GM12878 (cell line): Measurements from ENCODE around the gene DUSP22. TPM values are rescaled to one million over a fixed set of nuclear protein-coding genes. Genes with fewer than 3 reads are reported as not detected.

Source experiments
- ATAC-seq: fragments of 200-7000 bp; cut with Tn5 transposase; 3 replicates; pipeline ENCODE4 v1.9.1; 2020; ENCODE audit warnings: mild to moderate bottlenecking, moderate library complexity
- BruUV-seq: library from RNA; stranded (reverse); fragments of 400-500 nt; replicated peaks from 2 replicates; lab custom pipeline; 2021; lab: Mats Ljungman, UMichigan
- CTCF ChIA-PET: fragments of 300-600 bp; sonication (Branson Sonifier 250); formaldehyde crosslinking; extraction: SDS; loops from one replicate; lab custom pipeline; 2021; ENCODE audit warnings: inconsistent platforms; lab: Yijun Ruan, JAX
- POLR2A ChIA-PET: fragments of 350-600 bp; formaldehyde crosslinking; extraction: SDS; loops from one replicate; lab custom pipeline; 2021; ENCODE audit warnings: inconsistent platforms; lab: Charles Lee
- RAD21 ChIA-PET: fragments of 300-600 bp; sonication (Branson Sonifier 250); formaldehyde crosslinking; loops from one replicate; lab custom pipeline; 2023; ENCODE audit warnings: antibody characterized with exemption; ENCODE audit not compliant: unreplicated experiment; lab: Charles Lee
- SMC1A ChIA-PET: fragments of 300-600 bp; sonication (Branson Sonifier 250); formaldehyde crosslinking; loops from one replicate; lab custom pipeline; 2023; ENCODE audit not compliant: unreplicated experiment, uncharacterized antibody; lab: Charles Lee
- DNase-seq: peaks from one replicate; pipeline ENCODE4 v3.0.0-alpha.2; 2011; ENCODE audit warnings: low read depth, low spot score
- FAIRE-seq: peaks from 3 replicates; lab custom pipeline; 2011; peaks lifted over from hg19 to GRCh38; lab: Jason Lieb, UNC
- H2AFZ ChIP-seq: 2 replicates; pipeline ENCODE4 v1.6.0; 2011; ENCODE audit warnings: low read depth, low read length, control low read depth; ENCODE audit not compliant: control insufficient read depth
- H3K27ac ChIP-seq: 2 replicates; pipeline ENCODE4 v1.5.1; 2011; ENCODE audit warnings: control low read depth; ENCODE audit not compliant: control insufficient read depth, insufficient read depth
- H3K27me3 ChIP-seq, 2 experiments: replicated peaks in 1 of 2; 2 replicates each; pipeline versions ENCODE4 v1.6.0 to v1.6.1; 2011; ENCODE audit warnings: low read length in 1 of 2; ENCODE audit not compliant: control insufficient read depth in 2 of 2, insufficient read depth in 2 of 2
- H3K36me3 ChIP-seq, 2 experiments: 2 replicates each; pipeline ENCODE4 v1.5.1; 2011; ENCODE audit warnings: low read length in 1 of 2; ENCODE audit not compliant: control insufficient read depth in 2 of 2, insufficient read depth in 2 of 2
- H3K4me1 ChIP-seq: 2 replicates; pipeline ENCODE4 v1.6.1; 2011; ENCODE audit warnings: mild to moderate bottlenecking, low read length, moderate library complexity, mixed read lengths; ENCODE audit not compliant: control insufficient read depth, insufficient read depth
- H3K4me2 ChIP-seq: 2 replicates; pipeline ENCODE4 v1.6.0; 2011; ENCODE audit warnings: control low read depth; ENCODE audit not compliant: control insufficient read depth, insufficient read depth
- H3K4me3 ChIP-seq: fragments of 200-600 bp; sonication (generic); 2 replicates; pipeline ENCODE4 v1.5.1; 2016
- H3K79me2 ChIP-seq: 2 replicates; pipeline ENCODE4 v1.6.0; 2011; ENCODE audit warnings: low read length; ENCODE audit not compliant: control insufficient read depth, insufficient read depth
- H3K9ac ChIP-seq: 2 replicates; pipeline ENCODE4 v1.8.0; 2011; ENCODE audit warnings: low read length, control low read depth, mixed read lengths; ENCODE audit not compliant: control insufficient read depth, insufficient read depth
- H3K9me3 ChIP-seq: replicated peaks from 3 replicates; pipeline ENCODE4 v1.5.1; 2011; ENCODE audit warnings: mild to moderate bottlenecking, low read length; ENCODE audit not compliant: control insufficient read depth, insufficient read depth
- H4K20me1 ChIP-seq: 2 replicates; pipeline ENCODE4 v1.6.0; 2011; ENCODE audit not compliant: control insufficient read depth, insufficient read depth
- ATF7 ChIP-seq: fragments of 450-650 bp; IDR thresholded peaks from 2 replicates; pipeline ENCODE4 v1.6.1; 2016; ENCODE audit warnings: low read depth, mild to moderate bottlenecking
- EP300 ChIP-seq, 2 experiments: fragments of 150-350 bp in 1 of 2; IDR thresholded peaks; 2 replicates each; pipeline ENCODE4 v1.6.1; 2011 to 2012; ENCODE audit warnings: low read depth in 2 of 2, low read length in 2 of 2, borderline replicate concordance in 1 of 2, improper control_type of control experiment in 1 of 2, inconsistent platforms in 1 of 2; ENCODE audit not compliant: control insufficient read depth in 1 of 2
- EZH2 ChIP-seq: IDR thresholded peaks from 2 replicates; pipeline ENCODE4 v1.6.1; 2012; ENCODE audit warnings: low read depth, mild to moderate bottlenecking, control low read depth, inconsistent platforms, low read length, borderline replicate concordance; ENCODE audit not compliant: control insufficient read depth
- JUND ChIP-seq: IDR thresholded peaks from 2 replicates; pipeline ENCODE4 v1.6.1; 2012; ENCODE audit warnings: low read depth, mild to moderate bottlenecking, low read length, improper control_type of control experiment, moderate library complexity
- MTA3 ChIP-seq: IDR thresholded peaks from 2 replicates; pipeline ENCODE4 v1.6.1; 2012; ENCODE audit warnings: low read length, inconsistent platforms, borderline replicate concordance
- NFXL1 ChIP-seq: fragments of 450-650 bp; IDR thresholded peaks from 2 replicates; pipeline ENCODE4 v1.6.1; 2017; ENCODE audit warnings: antibody characterized with exemption, mild to moderate bottlenecking, borderline replicate concordance
- RAD51 ChIP-seq: fragments of 450-650 bp; IDR thresholded peaks from 2 replicates; pipeline ENCODE4 v1.6.1; 2016; ENCODE audit warnings: moderate library complexity, mild to moderate bottlenecking, inconsistent platforms
- RCOR1 ChIP-seq: conservative IDR thresholded peaks from 2 replicates; pipeline ENCODE4 v1.6.1; 2012; ENCODE audit warnings: low read depth, low read length, improper control_type of control experiment
- SP1 ChIP-seq: IDR thresholded peaks from one replicate; pipeline ENCODE4 v1.6.1; 2011; ENCODE audit warnings: low read depth, low read length
- ZNF622 ChIP-seq: fragments of 450-650 bp; IDR thresholded peaks from 2 replicates; pipeline ENCODE4 v1.6.1; 2017; ENCODE audit warnings: mild to moderate bottlenecking, inconsistent platforms
- WGBS: methylation state at CpG from one replicate; pipeline ENCODE4 v1.1.6; 2016; ENCODE audit warnings: low lambda C conversion rate; ENCODE audit not compliant: insufficient replicate concordance, insufficient coverage; ENCODE audit errors: missing lambda C conversion rate; 5-methylcytosine and 5-hydroxymethylcytosine counted together
- in situ Hi-C: fragments of 300-500 bp; cut with MboI; formaldehyde crosslinking; loops from 9 replicates; pipeline ENCODE4 v1.14.3; 2018; ENCODE audit warnings: mixed read lengths
- intact Hi-C: fragments of 100-400 bp; cut with micrococcal nuclease; formaldehyde crosslinking; loops from one replicate; pipeline ENCODE4 v1.14.2; 2022; ENCODE audit not compliant: unreplicated experiment
- polyA plus RNA-seq, 11 experiments: library from polyadenylated mRNA; depleted of rRNA in 4 of 11; unstranded in 6 of 11; stranded (reverse) in 5 of 11; fragments of >200 nt; fragmentation: Nextera tagmentation in 4 of 11; fragmentation: Illumina TruSeq in 1 of 11; extraction: Ambion mirVana in 4 of 11; extraction: Trizol in 1 of 11; gene quantifications; 1 replicate in 1 of 11; 2 replicates in 10 of 11; pipeline versions ENCODE4 v1.2.1 to v1.2.3, GENCODE V29; 2011 to 2016; ENCODE audit warnings: inconsistent platforms in 2 of 11, missing spikeins in 2 of 11, low read depth in 1 of 11
- total RNA-seq, 4 experiments: library from RNA; depleted of rRNA in 3 of 4; stranded (reverse); fragments of >200 nt in 3 of 4; fragmentation: Illumina TruSeq in 1 of 4; extraction: Trizol in 1 of 4; gene quantifications; 2 replicates each; pipeline versions ENCODE4 v1.2.1 to v1.2.3, GENCODE V29; 2013 to 2021
- TF ChIP-seq, protein P1 (sequence below): fragments of 450-650 bp; IDR thresholded peaks from 2 replicates; pipeline ENCODE4 v1.6.1; 2016; ENCODE audit warnings: mild to moderate bottlenecking
- TF ChIP-seq, protein P2 (sequence below): IDR thresholded peaks from 2 replicates; pipeline ENCODE4 v1.6.1; 2012; ENCODE audit warnings: low read length, inconsistent platforms
- TF ChIP-seq, protein P3 (sequence below): fragments of 450-650 bp; formaldehyde crosslinking; IDR thresholded peaks from 2 replicates; pipeline ENCODE4 v1.4.0; 2022; ENCODE audit warnings: mild to moderate bottlenecking, moderate library complexity
- TF ChIP-seq, protein P4 (sequence below): fragments of 450-650 bp; IDR thresholded peaks from 2 replicates; pipeline ENCODE4 v1.6.1; 2017; ENCODE audit warnings: mild to moderate bottlenecking, low read depth, inconsistent platforms; ENCODE audit not compliant: poor library complexity, severe bottlenecking

Gene DUSP22
- total and polyA plus RNA-seq, 10 of the 15 experiments (the other 5 are each of a cell fraction or from before 2014, with no cell fraction given): 78.9 to 156 (median 107) TPM

DNA sequence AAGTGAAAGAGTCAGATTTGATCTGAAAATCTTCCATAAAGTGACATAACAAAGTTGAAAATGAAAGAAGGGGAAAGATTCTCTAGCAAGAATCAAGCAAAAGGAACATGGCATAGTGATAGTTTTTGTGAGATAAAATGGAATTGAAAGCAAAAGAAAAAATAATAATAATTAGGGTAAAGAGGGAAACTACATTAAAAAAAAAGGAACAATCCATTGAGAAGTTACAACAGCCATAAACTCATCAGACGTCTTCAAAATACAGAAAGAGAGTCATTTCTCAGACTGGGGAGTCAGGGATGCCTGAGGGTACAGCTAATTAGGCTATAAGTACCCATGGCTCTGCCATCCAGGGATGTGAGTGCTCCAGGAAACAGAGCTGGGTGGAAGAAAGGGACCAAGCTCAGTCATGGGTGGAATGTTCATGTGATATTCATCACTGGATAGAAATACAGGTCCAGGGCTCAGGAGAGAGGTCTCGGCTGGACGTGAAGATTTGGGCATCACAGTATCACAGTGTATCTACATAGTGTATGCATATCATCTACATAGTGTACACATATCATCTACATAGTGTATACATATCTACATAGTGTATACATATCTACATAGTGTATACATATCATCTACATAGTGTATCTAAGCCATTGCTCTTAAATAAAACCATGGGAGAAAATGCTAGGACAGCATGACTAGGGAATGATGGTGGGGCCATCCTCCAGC is 29.4 kb downstream of the DUSP22 start:
- DNase-seq (no peak), ATAC-seq (no peak), FAIRE-seq (no peak)
- ChIA-PET POLR2A (interaction anchor here (0.6 to 13.8 kb wide), 15 partner anchors 9 to 1559 kb away, joined by 3 to 227 read pairs (median 5); no protein-coding TSS in a partner anchor), CTCF (interaction anchor here (0.6 to 4.4 kb wide), 24 partner anchors 9 to 105 kb away, joined by 3 to 69 read pairs (median 6); partner anchors contain the start of gene DUSP22), RAD21 (interaction anchor here (0.6 to 13.0 kb wide), 26 partner anchors 8 to 166 kb away, joined by 3 to 256 read pairs (median 8); partner anchors contain the start of gene DUSP22), SMC1A (interaction anchor here (0.9 to 13.7 kb wide), 27 partner anchors 8 to 168 kb away, joined by 3 to 707 read pairs (median 5); partner anchors contain the start of gene DUSP22)
- H3K9ac ChIP-seq: peak overlapping the region; percentile 73
- no peak overlapping the region for H2AFZ ChIP-seq
- H4K20me1 ChIP-seq: no peaks in the 10 kb centered on the region
- peaks cover 83% of the 10 kb centered on the region for H3K79me2 ChIP-seq
- no peaks in the 10 kb centered on the region for H3K9me3 ChIP-seq
- H3K4me1 ChIP-seq: peaks cover 89% of the 10 kb centered on the region
- intact Hi-C loops: loop anchor here (5.0 kb wide), 1 partner anchor 134 kb away; no protein-coding TSS in a partner anchor
- 51% methylated on average over 3 of the region's 3 CpGs for WGBS
- H3K27me3 ChIP-seq: no peaks in the 10 kb centered on the region
- peak overlapping the region; percentile 57 for H3K4me3 ChIP-seq
- H3K4me2 ChIP-seq: peak overlapping the region; percentile 84
- H3K36me3 ChIP-seq: peaks cover 21% of the 10 kb centered on the region in 2 experiments
- BruUV-seq: no TSS peak
- in situ Hi-C loops: no loop called here
- peak overlapping the region; percentile 92 for H3K27ac ChIP-seq
- TF ChIP-seq JUND: no peak
- TF ChIP-seq, protein P1, sequence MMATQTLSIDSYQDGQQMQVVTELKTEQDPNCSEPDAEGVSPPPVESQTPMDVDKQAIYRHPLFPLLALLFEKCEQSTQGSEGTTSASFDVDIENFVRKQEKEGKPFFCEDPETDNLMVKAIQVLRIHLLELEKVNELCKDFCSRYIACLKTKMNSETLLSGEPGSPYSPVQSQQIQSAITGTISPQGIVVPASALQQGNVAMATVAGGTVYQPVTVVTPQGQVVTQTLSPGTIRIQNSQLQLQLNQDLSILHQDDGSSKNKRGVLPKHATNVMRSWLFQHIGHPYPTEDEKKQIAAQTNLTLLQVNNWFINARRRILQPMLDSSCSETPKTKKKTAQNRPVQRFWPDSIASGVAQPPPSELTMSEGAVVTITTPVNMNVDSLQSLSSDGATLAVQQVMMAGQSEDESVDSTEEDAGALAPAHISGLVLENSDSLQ: no peak
- no peak for TF ChIP-seq RCOR1
- TF ChIP-seq, protein P2, sequence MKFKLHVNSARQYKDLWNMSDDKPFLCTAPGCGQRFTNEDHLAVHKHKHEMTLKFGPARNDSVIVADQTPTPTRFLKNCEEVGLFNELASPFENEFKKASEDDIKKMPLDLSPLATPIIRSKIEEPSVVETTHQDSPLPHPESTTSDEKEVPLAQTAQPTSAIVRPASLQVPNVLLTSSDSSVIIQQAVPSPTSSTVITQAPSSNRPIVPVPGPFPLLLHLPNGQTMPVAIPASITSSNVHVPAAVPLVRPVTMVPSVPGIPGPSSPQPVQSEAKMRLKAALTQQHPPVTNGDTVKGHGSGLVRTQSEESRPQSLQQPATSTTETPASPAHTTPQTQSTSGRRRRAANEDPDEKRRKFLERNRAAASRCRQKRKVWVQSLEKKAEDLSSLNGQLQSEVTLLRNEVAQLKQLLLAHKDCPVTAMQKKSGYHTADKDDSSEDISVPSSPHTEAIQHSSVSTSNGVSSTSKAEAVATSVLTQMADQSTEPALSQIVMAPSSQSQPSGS: no peak
- TF ChIP-seq ATF7: peak; percentile 32
- TF ChIP-seq NFXL1: no peak
- TF ChIP-seq, protein P3, sequence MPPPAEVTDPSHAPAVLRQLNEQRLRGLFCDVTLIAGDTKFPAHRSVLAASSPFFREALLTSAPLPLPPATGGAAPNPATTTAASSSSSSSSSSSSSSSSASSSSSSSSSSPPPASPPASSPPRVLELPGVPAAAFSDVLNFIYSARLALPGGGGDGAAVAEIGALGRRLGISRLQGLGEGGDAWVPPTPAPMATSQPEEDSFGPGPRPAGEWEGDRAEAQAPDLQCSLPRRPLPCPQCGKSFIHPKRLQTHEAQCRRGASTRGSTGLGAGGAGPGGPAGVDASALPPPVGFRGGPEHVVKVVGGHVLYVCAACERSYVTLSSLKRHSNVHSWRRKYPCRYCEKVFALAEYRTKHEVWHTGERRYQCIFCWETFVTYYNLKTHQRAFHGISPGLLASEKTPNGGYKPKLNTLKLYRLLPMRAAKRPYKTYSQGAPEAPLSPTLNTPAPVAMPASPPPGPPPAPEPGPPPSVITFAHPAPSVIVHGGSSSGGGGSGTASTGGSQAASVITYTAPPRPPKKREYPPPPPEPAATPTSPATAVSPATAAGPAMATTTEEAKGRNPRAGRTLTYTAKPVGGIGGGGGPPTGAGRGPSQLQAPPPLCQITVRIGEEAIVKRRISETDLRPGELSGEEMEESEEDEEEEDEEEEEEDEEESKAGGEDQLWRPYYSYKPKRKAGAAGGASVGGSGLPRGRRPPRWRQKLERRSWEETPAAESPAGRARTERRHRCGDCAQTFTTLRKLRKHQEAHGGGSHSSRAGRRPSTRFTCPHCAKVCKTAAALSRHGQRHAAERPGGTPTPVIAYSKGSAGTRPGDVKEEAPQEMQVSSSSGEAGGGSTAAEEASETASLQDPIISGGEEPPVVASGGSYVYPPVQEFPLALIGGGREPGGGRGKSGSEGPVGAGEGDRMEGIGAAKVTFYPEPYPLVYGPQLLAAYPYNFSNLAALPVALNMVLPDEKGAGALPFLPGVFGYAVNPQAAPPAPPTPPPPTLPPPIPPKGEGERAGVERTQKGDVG (CRISPR knock-in tag): peak; percentile 63; the same call in 1 of the 2 replicates
- no peak for TF ChIP-seq EP300 (IDR thresholded peaks at IDR 0.05; ENCODE audit: borderline replicate concordance in 1 of 2, control insufficient read depth in 1 of 2, low read depth in 2 of 2, low read length in 2 of 2)
- no peak for TF ChIP-seq MTA3
- TF ChIP-seq ZNF622: no peak
- TF ChIP-seq, protein P4, sequence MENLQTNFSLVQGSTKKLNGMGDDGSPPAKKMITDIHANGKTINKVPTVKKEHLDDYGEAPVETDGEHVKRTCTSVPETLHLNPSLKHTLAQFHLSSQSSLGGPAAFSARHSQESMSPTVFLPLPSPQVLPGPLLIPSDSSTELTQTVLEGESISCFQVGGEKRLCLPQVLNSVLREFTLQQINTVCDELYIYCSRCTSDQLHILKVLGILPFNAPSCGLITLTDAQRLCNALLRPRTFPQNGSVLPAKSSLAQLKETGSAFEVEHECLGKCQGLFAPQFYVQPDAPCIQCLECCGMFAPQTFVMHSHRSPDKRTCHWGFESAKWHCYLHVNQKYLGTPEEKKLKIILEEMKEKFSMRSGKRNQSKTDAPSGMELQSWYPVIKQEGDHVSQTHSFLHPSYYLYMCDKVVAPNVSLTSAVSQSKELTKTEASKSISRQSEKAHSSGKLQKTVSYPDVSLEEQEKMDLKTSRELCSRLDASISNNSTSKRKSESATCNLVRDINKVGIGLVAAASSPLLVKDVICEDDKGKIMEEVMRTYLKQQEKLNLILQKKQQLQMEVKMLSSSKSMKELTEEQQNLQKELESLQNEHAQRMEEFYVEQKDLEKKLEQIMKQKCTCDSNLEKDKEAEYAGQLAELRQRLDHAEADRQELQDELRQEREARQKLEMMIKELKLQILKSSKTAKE: no peak
- no peak for TF ChIP-seq SP1
- TF ChIP-seq RAD51: peak; percentile 11; the same call in 1 of the 2 replicates
- TF ChIP-seq EZH2: no peak
